ENCODE results near the gene BLOC1S3. TPM values are rescaled to one million over a fixed set of nuclear protein-coding genes. Genes with fewer than 3 reads are reported as not detected.

BLOC1S3 gene
- total RNA-seq, 1 experiment from 2014 or later, result 5.0 TPM

DNA sequence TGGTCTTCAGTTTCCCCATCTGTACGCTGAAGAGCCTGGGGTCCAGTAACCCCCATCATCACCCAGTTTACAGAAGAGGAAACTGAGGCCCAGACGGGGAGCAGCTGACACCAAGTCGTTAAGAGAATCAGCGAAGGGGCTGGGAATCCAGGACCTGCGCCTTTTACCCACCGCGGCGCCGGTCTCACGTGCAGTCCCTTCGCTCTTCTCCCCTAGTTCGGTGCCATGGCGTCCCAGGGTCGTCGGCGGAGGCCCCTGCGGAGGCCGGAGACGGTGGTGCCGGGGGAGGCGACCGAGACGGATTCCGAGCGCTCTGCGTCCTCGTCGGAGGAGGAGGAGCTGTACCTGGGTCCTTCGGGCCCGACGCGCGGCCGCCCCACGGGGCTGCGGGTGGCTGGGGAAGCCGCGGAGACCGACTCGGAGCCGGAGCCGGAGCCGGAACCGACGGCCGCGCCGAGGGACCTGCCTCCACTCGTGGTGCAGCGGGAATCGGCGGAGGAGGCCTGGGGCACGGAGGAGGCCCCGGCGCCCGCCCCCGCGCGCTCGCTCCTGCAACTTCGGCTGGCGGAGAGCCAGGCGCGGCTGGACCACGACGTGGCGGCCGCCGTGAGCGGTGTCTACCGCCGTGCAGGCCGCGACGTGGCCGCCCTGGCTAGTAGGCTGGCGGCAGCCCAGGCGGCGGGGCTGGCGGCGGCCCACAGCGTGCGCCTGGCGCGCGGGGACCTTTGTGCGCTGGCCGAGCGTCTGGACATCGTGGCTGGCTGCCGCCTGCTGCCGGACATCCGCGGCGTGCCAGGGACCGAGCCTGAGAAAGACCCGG lies 698 bp downstream of the BLOC1S3 start:
- DNase-seq (ENCODE audit: low read depth), result no peak

DNA sequence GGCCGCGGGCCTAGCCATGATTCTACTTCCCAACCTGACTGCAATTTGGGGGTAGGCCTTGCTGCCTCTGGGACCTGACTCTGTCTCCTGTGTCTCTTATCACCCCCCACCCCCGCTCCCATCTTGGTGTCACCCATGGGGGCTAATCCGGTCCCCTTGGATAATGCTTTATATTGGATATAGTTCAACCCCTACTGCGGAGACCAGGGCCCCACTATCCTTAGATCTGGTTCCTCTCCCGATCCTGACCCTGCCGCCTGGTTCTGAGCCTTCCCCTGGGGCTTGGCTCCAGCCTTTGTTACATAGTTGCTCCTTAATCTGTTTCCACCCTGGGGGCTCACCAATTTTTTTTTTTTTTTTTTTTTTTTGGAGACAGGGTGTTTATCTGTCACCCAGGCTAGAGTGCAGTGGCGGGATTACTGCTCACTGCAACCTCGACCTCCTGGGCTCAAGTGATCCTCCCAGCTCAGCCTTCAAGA lies 1.3 kb downstream of the BLOC1S3 start:
- DNase-seq (ENCODE audit: low read depth), result no peak

DNA sequence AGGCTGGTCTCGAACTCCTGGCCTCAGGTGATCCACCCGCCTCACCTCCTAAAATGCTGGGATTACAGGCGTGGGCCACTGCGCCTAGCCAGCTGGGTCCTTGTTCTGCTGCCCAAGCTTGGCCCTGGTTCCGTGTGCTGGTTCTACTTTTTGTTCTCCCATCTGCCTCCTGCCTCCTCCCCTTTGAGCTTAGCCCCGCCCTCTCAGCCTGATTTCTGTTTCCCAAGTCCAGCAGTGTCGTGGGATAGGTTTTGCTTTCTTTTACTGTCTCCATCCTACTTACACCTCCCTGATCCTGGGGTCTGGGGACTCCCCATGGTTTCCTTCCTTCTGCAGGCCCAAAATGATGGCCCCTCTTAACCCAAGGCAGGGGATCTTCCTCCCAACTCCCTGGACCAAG lies 2.4 kb downstream of the BLOC1S3 start:
- DNase-seq (ENCODE audit: low read depth), result no peak

DNA sequence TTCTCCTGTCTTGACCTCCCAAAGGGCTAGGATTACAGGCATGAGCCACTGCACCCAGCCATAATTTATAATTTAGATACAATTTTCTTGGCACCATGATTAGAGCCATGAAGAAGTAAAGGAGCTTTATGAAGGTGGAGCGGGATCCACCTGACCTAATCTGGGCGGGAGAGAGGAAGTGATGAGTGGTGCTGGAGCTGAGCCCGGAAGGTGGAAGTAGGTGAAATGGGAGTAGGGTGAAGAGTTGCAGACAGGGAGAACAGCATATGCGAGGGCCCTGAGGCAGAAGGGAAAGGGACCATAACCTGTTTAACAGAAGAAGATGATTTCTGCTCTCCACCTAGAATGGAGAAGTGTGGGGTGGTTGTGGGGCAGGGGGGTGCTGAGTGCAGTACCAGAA lies 4.2 kb downstream of the BLOC1S3 start:
- no peak for DNase-seq (ENCODE audit: low read depth)

DNA sequence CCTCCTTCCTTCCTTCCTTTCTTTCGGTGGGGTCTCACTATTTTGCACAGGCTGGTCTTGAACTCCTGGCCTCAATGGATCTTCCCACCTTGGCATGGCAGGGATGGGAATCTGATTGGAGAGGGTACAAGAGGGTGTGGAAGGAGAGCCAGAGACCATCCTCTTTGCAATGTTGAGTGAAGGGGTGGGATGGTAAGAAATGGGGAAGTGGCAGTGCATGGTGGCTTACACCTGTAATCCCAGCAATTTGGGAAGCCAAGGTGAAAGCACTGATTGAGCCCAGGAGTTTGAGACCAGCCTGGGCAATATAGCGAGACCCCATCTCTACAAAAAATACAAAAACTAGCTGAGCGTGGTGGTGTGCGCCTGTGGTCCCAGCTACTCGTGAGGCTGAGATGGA lies 5.5 kb downstream of the BLOC1S3 start:
- DNase-seq (ENCODE audit: low read depth), result no peak

DNA sequence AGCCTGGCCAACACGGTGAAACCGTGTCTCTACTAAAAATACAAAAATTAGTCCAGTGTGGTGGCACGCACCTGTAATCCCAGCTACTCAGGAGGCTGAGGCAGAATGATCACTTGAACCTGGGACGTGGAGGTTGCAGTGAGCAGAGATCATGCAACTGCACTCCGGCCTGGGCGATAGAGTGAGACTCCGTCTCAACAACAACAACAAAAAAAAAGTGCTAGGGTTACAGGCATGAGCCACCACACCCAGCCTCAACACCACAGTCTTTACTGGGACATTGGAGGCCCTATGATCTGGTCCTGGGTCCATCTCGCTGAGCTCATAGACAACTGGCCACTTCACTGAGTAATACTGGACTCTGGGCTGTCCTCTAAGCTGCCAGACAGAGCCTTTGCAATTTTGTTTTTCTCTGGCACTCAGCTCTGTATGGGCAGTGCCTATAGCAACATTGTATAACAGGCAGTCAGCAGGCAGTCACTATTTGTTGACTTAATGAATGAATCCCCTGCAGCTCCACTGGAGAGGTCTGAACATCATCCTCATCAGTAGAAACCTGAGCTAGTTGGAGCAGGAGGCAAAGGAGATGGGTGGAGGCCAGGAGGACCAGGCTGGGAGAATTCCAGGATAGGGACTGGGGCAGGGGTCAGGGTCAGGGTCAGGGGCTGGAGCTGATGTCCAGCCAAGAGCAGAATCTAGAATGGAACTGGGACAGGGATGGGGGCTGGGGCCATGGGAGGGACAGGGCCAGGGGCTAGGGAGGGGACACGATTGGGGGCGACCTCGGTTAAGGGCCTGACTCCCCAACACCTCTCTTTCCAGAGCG lies 8.1 kb downstream of the BLOC1S3 start:
- DNase-seq (ENCODE audit: low read depth), result peak; percentile 49

DNA sequence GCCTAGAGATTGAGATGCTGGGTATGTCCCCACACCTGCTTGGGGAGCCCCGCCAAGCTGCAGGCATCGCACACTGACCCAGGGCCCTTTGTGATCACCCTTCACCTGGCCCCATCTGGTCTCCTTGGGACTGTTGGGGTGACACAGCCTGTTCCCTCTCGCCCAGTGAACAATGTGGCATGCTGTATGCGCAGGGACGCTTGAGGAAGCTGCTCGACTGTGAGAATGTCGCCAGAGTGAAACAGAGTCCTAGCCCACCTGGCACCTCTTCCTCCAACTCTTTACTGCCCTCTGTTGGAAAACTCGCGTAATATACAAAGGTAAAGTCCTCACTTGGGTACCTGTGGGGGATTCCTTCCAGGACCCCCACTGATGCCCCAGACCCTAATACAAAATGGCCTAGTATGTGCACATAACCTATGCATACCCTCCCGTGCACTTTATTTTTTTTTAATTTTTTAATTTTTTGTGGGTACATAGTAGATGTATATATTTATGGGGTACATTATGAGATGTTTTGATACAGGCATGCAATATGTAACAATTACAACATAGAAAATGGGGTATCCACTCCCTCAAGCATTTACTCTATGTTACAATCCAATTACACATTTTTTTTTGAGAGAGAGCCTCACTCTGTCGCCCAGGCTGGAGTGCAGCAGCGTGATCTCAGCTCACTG lies 9.0 kb downstream of the BLOC1S3 start:
- no peak for DNase-seq (ENCODE audit: low read depth)

DNA sequence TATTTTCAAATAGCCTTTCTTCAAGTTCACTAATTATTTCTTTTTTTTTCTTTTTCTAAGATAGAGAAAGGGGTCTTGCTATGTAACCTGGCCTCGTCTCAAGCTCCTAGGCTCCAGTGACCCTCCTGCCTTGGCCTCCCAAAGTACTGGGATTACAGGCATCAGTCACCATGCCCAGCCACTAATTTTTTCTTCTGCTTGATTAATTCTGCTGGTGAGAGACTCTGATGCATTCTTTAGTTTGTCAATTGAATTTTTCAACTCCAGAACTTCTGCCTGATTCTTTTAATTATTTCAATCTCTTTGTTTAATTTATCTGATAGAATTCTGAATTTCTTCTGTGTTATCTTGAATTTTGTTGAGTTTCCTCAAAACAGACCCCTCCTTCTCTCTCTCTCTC lies 11.4 kb downstream of the BLOC1S3 start:
- no peak for DNase-seq (ENCODE audit: low read depth)

DNA sequence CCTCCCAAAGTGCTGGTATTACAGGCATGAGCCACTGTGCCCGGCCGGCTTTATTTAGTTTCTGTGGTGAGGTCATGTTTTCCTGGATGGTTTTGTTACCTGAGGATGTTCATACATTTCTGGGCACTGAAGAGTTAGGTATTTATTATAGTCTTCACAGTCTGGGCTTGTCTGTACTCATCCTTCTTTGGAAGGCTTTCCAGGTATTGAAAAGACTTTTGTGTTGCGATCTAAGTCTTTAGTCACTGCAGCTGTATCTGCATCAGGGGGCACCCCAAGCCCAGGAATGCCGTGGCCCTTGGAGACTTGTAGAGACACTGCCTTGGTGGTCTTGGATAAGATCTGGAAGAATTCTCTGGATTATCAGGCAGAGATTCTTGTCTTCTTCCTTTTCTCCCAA lies 12.8 kb downstream of the BLOC1S3 start:
- DNase-seq (ENCODE audit: low read depth), result no peak

DNA sequence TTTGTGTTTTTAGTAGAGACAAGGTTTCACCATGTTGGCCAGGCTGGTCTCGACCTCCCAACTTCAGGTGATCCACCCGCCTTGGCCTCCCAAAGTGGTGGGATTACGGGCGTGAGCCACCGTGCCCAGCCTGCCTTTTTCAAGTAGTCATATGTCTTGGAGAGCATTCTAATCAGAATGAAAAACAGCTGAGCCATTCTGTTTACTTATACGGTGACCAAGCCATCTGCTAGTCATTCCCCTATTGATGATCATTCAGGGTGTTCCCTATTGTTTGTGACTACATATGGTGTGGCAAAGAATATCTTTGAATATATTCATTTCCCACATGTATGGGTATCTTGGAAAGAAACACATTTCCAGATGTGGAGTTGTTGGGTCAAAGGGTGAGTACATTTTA lies 17.2 kb downstream of the BLOC1S3 start:
- peak; percentile 27 for DNase-seq (ENCODE audit: low read depth)

DNA sequence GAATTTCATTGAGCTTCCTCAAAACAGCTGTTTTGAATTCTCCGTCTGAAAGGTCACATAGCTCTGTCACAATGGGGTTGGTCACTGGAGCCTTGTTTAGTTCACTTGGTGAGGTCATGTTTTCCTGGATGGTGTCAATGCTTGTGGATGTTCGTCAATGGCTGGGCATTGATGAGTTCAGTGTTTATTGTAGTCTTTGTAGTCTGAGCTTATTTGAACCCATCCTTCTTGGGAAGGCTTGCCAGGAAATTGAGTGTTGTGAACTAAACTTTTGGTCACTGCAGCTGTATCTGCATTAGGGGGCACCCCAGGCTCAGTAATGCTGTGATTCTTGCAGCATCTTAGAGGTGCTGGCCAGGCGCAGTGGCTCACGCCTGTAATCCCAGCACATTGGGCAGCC lies 22.0 kb downstream of the BLOC1S3 start:
- peak; percentile 47 for DNase-seq (ENCODE audit: low read depth)

DNA sequence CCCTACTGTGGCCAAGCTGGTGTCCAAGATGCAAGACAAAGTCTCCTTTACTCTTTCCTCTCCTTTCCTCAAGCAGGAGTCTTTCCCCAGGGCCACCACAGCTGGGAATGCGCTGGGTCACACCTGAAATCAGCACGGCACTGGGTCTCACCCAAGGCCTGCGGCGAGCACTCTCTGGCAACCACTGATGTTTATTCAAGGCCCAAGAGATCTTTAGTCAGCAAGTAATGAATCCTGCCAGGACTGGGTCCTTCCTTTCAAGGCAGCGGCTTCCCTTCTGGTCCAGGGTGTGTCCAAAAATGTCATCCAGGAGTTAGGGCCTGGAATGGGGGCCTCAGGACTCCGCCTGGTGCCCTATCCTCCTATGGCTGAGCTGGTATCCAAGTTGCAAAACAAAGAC lies 24.1 kb downstream of the BLOC1S3 start:
- no peak for DNase-seq (ENCODE audit: low read depth)

DNA sequence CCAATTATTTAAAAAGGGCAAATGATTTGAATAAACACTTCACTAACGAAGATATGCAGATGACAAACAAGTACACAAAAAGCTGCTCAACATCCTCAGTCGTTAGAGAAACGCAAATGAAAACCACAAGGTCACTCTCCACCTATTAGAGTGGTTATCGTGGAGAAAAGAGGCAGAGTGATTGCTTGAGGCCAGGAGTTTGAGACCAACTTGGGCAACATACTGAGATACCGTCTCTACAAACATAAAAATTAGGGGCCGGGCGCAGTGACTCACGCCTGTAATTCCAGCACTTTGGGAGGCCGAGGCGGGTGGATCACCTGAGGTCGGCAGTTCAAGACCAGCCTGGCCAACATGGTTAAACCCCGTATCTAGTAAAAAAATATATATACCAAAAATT lies 27.2 kb downstream of the BLOC1S3 start:
- no peak for DNase-seq (ENCODE audit: low read depth)

DNA sequence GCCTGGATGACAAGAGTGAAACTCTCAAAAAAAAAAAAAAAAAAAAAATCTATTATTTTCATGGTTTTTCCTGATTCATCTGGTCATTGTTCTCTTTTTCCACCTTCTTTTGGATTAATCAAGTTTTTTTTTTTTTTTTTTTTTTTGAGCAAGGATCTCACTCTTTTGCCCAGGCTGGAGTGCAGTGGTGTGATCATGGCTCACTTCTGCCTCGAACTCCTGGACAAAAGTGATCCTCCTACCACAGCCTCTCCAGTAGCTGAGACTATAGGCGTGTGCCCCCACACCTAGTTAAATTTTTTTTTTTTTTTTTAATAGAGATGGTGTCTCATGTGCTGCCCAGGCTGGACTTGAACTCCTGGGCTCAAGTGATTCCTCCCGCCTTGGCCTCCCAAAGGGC lies 27.7 kb downstream of the BLOC1S3 start:
- DNase-seq (ENCODE audit: low read depth), result no peak

DNA sequence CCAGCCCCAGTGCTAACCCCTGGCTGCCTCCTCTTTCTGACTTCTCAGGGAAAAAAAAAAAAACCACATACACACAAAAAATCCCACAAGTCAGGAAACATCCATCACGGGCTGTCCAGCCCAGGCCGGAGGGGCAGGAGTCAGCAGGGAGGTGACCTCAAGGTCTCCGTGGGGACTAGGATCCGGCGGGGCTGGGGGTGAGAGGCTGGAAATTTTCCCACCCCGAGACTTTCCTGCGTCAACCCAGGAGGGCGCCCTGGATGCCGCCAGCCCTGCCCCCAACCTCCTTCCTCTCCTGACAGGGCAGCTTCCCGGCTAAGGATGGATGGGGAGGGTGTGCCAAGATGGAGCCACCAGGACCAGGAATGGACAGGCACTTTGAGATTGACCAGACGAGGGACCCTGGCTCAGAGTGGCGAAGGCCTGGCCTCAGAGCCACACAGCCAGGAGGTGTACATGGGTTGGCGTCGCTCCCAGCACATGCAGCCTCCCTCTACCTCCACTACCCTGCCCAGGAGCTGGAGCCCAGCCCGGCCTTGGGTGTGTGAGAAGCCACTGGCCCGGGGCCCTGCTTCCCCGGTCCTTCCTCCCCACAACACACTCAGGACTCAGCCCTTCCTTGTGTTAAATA lies 33.3 kb downstream of the BLOC1S3 start:
- DNase-seq (ENCODE audit: low read depth), result no peak

DNA sequence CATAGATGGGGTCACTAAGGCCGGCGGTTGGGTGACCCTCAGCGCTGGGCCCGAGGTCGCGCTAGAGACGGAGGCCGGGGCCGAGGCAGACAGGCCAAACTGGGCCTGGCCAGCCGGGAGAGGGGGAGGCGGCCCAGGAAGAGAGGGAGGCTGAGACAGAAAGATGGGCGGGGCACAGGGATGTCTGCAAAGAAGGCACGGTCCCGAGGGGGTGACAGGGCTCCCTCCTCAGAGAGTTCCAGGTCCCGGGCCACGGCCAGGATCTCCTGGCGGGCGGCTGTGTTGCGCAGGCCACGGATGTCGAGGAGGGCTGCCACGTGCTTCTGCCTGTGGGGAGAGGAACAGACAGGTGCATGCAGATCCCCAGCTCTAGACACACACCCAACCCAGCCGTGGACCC lies 34.4 kb downstream of the BLOC1S3 start:
- DNase-seq (ENCODE audit: low read depth), result no peak

DNA sequence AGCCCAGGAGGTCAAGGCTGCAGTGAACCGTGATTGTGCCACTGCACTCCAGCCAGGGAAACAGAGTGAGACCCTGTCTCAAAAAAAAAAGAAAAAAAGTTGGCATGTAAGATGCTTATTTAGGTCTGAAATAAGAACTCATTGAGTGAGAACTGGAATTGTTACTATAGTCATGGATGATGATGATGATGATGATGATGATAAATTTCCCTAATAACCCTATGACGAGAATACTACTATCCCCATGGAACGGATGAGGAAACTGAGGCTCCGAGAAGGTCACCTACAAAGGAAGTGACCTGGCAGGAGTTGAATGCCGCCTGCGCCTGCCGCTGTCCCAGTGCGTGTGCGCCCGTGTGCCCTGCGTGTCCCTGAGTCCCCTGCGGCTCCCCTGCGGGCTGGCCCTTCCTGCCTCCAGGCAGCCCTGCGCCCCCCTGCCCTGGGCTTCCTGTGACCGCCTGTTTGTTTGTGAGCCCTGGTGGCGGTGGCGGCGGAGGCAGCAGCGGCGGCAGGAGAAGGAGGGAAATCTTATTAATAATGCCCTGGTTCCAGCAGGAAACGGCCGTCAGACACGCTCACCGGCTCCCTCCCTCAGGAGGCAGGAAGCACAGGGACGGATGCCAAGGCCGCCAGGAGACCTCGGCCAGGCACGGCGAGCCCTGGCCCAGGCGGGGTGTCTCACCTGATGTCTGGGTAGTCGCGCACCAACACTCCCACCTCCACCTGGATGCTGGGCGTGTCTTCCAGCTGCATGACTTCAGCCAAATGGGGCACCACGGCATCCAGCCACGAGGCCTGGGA lies 37.0 kb downstream of the BLOC1S3 start:
- DNase-seq (ENCODE audit: low read depth), result no peak

DNA sequence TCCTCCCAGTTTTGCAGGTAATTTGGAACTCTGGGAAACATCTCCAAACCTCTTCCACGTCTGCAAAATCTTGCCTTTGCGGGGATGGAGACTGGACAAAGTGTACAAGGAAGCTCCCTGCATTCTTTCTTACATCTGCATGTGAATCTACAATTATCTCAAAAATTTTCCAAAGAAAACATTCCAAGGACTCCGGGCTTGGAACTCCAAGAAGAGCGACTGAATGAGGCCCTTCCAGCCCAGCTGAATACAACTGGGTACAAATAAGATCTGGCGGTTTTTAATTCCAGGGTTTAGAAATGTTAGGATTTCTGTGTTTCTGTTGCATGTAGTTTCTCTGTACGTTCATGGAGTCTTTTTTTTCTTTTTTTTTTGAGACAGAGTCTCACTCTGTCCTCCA lies 38.1 kb downstream of the BLOC1S3 start:
- DNase-seq (ENCODE audit: low read depth), result no peak

DNA sequence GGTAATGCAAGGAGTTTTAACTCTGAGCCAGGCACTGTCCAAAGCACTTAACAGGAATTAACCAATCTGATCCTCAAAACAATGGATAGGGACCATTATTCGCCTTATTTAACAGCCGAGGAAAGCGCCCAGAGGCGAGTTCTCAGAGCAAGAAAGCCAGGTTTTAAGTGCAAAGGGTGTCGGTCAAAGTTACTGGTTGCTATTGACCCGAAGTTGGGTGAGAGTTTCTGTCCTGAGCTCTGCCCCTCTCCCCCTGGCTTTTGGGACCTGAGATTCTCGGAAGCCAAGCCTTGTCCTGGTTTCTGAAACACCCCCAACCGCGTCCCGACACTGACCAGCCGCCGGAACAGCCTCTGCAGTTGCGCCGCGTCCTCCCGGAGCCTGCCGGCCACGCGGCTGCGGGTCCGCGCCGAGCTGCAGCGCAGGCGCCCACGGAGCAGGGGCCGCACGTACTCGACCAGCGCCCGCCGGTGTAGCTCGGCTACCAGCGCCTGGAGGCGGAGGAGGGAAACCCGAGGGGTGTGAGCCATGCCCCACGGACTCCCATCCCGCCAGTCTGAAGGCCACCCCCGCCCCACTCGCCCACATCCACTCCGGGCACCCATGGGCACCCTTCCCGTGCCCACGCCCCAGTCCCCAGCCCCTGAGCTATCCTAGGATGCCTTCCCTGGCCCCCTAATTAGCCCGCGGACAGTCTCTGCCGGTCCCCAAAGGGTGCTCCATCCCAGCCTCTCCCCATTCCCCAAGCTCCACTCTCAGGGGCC lies 38.8 kb downstream of the BLOC1S3 start:
- DNase-seq (ENCODE audit: low read depth), result no peak

DNA sequence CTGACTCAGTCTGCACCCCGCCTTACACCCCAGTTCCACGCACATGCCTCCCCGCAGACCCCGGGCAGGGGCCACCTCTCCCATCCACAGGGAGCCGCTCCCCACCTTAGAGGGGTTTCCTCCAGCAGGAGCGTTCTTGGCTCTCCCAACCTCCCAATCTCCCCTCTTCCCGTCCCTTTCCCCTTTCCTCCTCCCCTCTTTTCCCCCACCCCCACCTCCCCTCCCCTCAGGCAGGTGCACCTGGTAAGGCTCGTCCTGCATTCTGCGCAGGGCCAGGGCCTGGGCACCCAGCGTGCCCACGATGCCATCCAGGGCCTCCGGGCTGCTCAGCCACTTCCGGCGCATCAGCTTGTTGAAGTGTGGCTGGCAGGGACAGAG lies 39.4 kb downstream of the BLOC1S3 start:
- no peak for DNase-seq (ENCODE audit: low read depth)

Data from HT1080 (cell line).